Right atrium auricular region (tissue), 2 donors: ENCODE data around the gene RNF126. TPM values are rescaled to one million over a fixed set of nuclear protein-coding genes. Genes with fewer than 3 reads are reported as not detected.

Experiments used
- DNase-seq: peaks from one replicate; pipeline ENCODE4 v3.0.0-alpha.2; 2019; ENCODE audit warnings: low spot score
- H3K27ac ChIP-seq, 2 donors: fragments of 200-600 bp; sonication (generic); 1 replicate in 1 of 2; 2 replicates in 1 of 2; pipeline ENCODE4 v1.5.1; 2016 to 2019
- H3K27me3 ChIP-seq, 2 donors: fragments of 200-600 bp; sonication (generic); one replicate each; pipeline versions ENCODE4 v1.5.1 to v1.6.0; 2017 to 2019
- H3K36me3 ChIP-seq: fragments of 200-600 bp; sonication (generic); one replicate; pipeline ENCODE4 v1.5.1; 2016
- H3K4me1 ChIP-seq, 2 donors: fragments of 200-600 bp; sonication (generic); one replicate each; pipeline versions ENCODE4 v1.5.1 to v1.6.0; 2017 to 2019
- H3K4me3 ChIP-seq, 2 donors: fragments of 200-600 bp; sonication (generic); 1 replicate in 1 of 2; 2 replicates in 1 of 2; pipeline ENCODE4 v1.5.1; 2017 to 2019; ENCODE audit warnings: mild to moderate bottlenecking in 1 of 2, moderate library complexity in 1 of 2
- H3K9me3 ChIP-seq, 2 donors: fragments of 200-600 bp; sonication (generic); one replicate each; pipeline ENCODE4 v1.5.1; 2019
- total RNA-seq, 2 donors: library from RNA; depleted of rRNA; stranded (reverse); fragments of >200 nt; gene quantifications; one replicate each; pipeline ENCODE4 v1.1.0, GENCODE V29; 2016
- TF ChIP-seq, protein P1 (sequence below), 2 donors: fragments of 200-600 bp; sonication (generic); IDR thresholded peaks; one replicate each; pipeline ENCODE4 v1.5.1; 2019; ENCODE audit warnings: antibody characterized with exemption in 2 of 2

Gene RNF126
- total RNA-seq, 2 donors from 2014 or later: 53.3 to 68.5 TPM

GRCh38 chr19:640606-641189, 22.3 kb downstream of the RNF126 start:
- peaks cover 5% of the 10 kb centered on the region for H3K36me3 ChIP-seq
- no peaks in the 10 kb centered on the region for H3K9me3 ChIP-seq
- no peak for DNase-seq
- H3K27ac ChIP-seq: no peak overlapping the region
- TF ChIP-seq, protein P1, sequence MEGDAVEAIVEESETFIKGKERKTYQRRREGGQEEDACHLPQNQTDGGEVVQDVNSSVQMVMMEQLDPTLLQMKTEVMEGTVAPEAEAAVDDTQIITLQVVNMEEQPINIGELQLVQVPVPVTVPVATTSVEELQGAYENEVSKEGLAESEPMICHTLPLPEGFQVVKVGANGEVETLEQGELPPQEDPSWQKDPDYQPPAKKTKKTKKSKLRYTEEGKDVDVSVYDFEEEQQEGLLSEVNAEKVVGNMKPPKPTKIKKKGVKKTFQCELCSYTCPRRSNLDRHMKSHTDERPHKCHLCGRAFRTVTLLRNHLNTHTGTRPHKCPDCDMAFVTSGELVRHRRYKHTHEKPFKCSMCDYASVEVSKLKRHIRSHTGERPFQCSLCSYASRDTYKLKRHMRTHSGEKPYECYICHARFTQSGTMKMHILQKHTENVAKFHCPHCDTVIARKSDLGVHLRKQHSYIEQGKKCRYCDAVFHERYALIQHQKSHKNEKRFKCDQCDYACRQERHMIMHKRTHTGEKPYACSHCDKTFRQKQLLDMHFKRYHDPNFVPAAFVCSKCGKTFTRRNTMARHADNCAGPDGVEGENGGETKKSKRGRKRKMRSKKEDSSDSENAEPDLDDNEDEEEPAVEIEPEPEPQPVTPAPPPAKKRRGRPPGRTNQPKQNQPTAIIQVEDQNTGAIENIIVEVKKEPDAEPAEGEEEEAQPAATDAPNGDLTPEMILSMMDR (IDR thresholded peaks at IDR 0.05): no peak
- H3K4me3 ChIP-seq: no peak overlapping the region
- H3K4me1 ChIP-seq: peaks cover 0 to 15% of the 10 kb centered on the region in 2 donors
- H3K27me3 ChIP-seq: no peaks in the 10 kb centered on the region

DNA sequence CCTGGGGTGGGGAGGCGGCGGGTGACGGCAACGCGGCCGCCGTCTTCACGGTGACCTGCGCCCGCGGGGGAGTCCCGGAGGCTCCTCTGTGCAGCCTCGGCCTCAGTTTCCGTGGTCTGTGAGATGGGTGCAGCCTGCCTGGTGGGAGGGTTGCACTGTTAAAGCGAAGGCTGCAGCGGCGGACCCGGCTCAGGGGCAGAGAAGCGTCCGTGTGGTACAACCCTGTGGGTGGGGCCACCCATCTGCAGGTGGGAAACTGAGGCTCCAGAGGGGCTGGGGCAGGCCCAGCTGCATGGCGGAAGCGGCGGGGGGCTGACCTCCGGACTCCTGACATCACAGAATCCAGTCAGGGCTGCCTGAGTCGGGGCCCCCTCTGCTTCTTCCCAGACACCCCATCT, 22.9 kb downstream of the RNF126 start:
- Histone ChIP-seq H3K9me3 (no peaks in the 10 kb centered on the region), H3K27me3 (no peaks in the 10 kb centered on the region), H3K27ac (peak overlapping the region in 1 of 2 donors; percentile 22), H3K4me3 (peak overlapping the region; percentile 29 to 56), H3K36me3 (peaks cover 5% of the 10 kb centered on the region), H3K4me1 (peaks cover 0 to 15% of the 10 kb centered on the region in 2 donors)
- TF ChIP-seq, protein P1 (IDR thresholded peaks at IDR 0.05): no peak
- no peak for DNase-seq

- Histone ChIP-seq H3K9me3 (no peaks in the 10 kb centered on the region), H3K4me1 (peaks cover 0 to 15% of the 10 kb centered on the region in 2 donors), H3K36me3 (no peaks in the 10 kb centered on the region), H3K4me3 (peak within 1 kb of the TSS; percentile 29 to 56), H3K27me3 (no peaks in the 10 kb centered on the region), H3K27ac (peak within 1 kb of the TSS in 1 of 2 donors; percentile 22)
- TF ChIP-seq, protein P1 (IDR thresholded peaks at IDR 0.05): no peak
- DNase-seq: peak; percentile 93
Observed at GRCh38 chr19:639253-640160, 23.5 kb downstream of the RNF126 start, which contains the start of gene FGF22. Gene FGF22, plus strand, starts transcription at chr19:639879. Its CDS starts 47 bp downstream, at chr19:639926.

GRCh38 chr19:638906-639252, 24.1 kb downstream of the RNF126 start:
- Histone ChIP-seq H3K9me3 (no peaks in the 10 kb centered on the region), H3K4me1 (peaks cover 0 to 21% of the 10 kb centered on the region in 2 donors), H3K4me3 (peak overlapping the region; percentile 24 to 56), H3K36me3 (no peaks in the 10 kb centered on the region), H3K27me3 (no peaks in the 10 kb centered on the region), H3K27ac (no peak overlapping the region)
- DNase-seq: no peak
- TF ChIP-seq, protein P1 (IDR thresholded peaks at IDR 0.05): no peak

- H3K36me3 ChIP-seq: no peaks in the 10 kb centered on the region
- TF ChIP-seq, protein P1 (IDR thresholded peaks at IDR 0.05): no peak
- no peak overlapping the region for H3K4me3 ChIP-seq
- no peaks in the 10 kb centered on the region for H3K27me3 ChIP-seq
- no peak for DNase-seq
- peaks cover 0 to 32% of the 10 kb centered on the region in 2 donors for H3K4me1 ChIP-seq
- no peaks in the 10 kb centered on the region for H3K9me3 ChIP-seq
- H3K27ac ChIP-seq: no peak overlapping the region
Observed at GRCh38 chr19:634975-635652, 27.9 kb downstream of the RNF126 start.
